ENCODE results near the gene MUC6. TPM values are rescaled to one million over a fixed set of nuclear protein-coding genes. Genes with fewer than 3 reads are reported as not detected.

The MUC6 gene
- polyA plus RNA-seq, 1 of the 3 experiments (the other 2 are of a cell fraction) = not detected

- no peaks in the 10 kb centered on the region; the same call in 1 of the 2 replicates for H3K27me3 ChIP-seq (ENCODE audit: insufficient read depth)
- no peaks in the 10 kb centered on the region for H3F3A ChIP-seq (replicated peaks; ENCODE audit: insufficient read depth)
- WGBS (ENCODE audit: low lambda C conversion rate) = 56% methylated on average over 19 of the region's 22 CpGs
- DNase-seq = no peak
- H3K4me2 ChIP-seq = no peak overlapping the region
- H3K4me3 ChIP-seq (ENCODE audit: low read depth in 2 of 2, low read length in 1 of 2) = no peak overlapping the region
- H3K27ac ChIP-seq (ENCODE audit: low read depth in 2 of 2, low read length in 1 of 2) = no peak overlapping the region
- no peak overlapping the region for H3K9ac ChIP-seq
- no peaks in the 10 kb centered on the region for H3K9me3 ChIP-seq
- H2AFZ ChIP-seq (ENCODE audit: low read depth) = no peak overlapping the region
- CTCF ChIA-PET = interaction anchor here (1.4 to 1.7 kb wide), 2 partner anchors 123 to 197 kb away, joined by 3 to 5 read pairs; no protein-coding TSS in a partner anchor
- no peaks in the 10 kb centered on the region for H3K36me3 ChIP-seq (replicated peaks in 1 of 2; ENCODE audit: control insufficient read depth in 1 of 2, insufficient read depth in 2 of 2, low read length in 1 of 2)
- POLR2A ChIA-PET = no interaction called here
- H4K20me1 ChIP-seq (ENCODE audit: insufficient read depth) = no peaks in the 10 kb centered on the region
- no peaks in the 10 kb centered on the region for H3K9me2 ChIP-seq
- TF ChIP-seq, protein P1, sequence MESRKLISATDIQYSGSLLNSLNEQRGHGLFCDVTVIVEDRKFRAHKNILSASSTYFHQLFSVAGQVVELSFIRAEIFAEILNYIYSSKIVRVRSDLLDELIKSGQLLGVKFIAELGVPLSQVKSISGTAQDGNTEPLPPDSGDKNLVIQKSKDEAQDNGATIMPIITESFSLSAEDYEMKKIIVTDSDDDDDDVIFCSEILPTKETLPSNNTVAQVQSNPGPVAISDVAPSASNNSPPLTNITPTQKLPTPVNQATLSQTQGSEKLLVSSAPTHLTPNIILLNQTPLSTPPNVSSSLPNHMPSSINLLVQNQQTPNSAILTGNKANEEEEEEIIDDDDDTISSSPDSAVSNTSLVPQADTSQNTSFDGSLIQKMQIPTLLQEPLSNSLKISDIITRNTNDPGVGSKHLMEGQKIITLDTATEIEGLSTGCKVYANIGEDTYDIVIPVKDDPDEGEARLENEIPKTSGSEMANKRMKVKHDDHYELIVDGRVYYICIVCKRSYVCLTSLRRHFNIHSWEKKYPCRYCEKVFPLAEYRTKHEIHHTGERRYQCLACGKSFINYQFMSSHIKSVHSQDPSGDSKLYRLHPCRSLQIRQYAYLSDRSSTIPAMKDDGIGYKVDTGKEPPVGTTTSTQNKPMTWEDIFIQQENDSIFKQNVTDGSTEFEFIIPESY (IDR thresholded peaks at IDR 0.05; ENCODE audit: borderline replicate concordance, low read depth) = no peak
- TF ChIP-seq NRF1 (IDR thresholded peaks at IDR 0.05; ENCODE audit: low read depth, low read length) (no peak), SMC3 (IDR thresholded peaks at IDR 0.05; ENCODE audit: low read depth, low read length) (no peak), MXI1 (IDR thresholded peaks at IDR 0.05; ENCODE audit: low read depth, low read length) (no peak), GABPA (IDR thresholded peaks at IDR 0.05; ENCODE audit: low read depth) (no peak), SIN3A (IDR thresholded peaks at IDR 0.05; ENCODE audit: borderline replicate concordance, low read depth, low read length) (no peak), PBX3 (IDR thresholded peaks at IDR 0.05) (no peak), YY1 (IDR thresholded peaks at IDR 0.05; ENCODE audit: low read depth) (no peak), EZH2phosphoT487 (IDR thresholded peaks at IDR 0.05; ENCODE audit: borderline replicate concordance, low read depth) (no peak), IRF3 (IDR thresholded peaks at IDR 0.05; ENCODE audit: low read depth, low read length) (no peak), ELF1 (IDR thresholded peaks at IDR 0.05) (no peak), TAF1 (IDR thresholded peaks at IDR 0.05; ENCODE audit: borderline replicate concordance, low read depth, low read length) (no peak), GATA2 (CRISPR knock-in tag; IDR thresholded peaks at IDR 0.05) (no peak)
- peaks cover 0 to 3% of the 10 kb centered on the region in 2 experiments; a peak in 1 of 4 replicates for H3K4me1 ChIP-seq (ENCODE audit: control insufficient read depth in 1 of 2, insufficient read depth in 2 of 2, low read depth in 1 of 2, low read length in 1 of 2)
- H3K79me2 ChIP-seq (ENCODE audit: insufficient read depth) = no peaks in the 10 kb centered on the region
Measured at GRCh38 chr11:1047595-1048156, 11.2 kb upstream of the MUC6 start.

GRCh38 chr11:1044160-1044559 lies 7.6 kb upstream of the MUC6 start:
- H4K20me1 ChIP-seq (ENCODE audit: insufficient read depth) = no peaks in the 10 kb centered on the region
- ChIA-PET CTCF (interaction anchor here (1.5 kb wide), 1 partner anchor 119 kb away, joined by 4 read pairs; the partner anchor contains the start of gene AP2A2), POLR2A (no interaction called here)
- no peak overlapping the region for H3K4me3 ChIP-seq (ENCODE audit: low read depth in 2 of 2, low read length in 1 of 2)
- H3K9me3 ChIP-seq = no peaks in the 10 kb centered on the region
- no peaks in the 10 kb centered on the region; the same call in 1 of the 2 replicates for H3K27me3 ChIP-seq (ENCODE audit: insufficient read depth)
- no peaks in the 10 kb centered on the region for H3K9me2 ChIP-seq
- no peak overlapping the region for H3K9ac ChIP-seq
- DNase-seq = no peak
- H2AFZ ChIP-seq (ENCODE audit: low read depth) = no peak overlapping the region
- 47% methylated on average over 6 of the region's 6 CpGs for WGBS (ENCODE audit: low lambda C conversion rate)
- no peak overlapping the region for H3K4me2 ChIP-seq
- no peaks in the 10 kb centered on the region for H3K79me2 ChIP-seq (ENCODE audit: insufficient read depth)
- peaks cover 0 to 7% of the 10 kb centered on the region in 2 experiments; a peak in 1 of 4 replicates for H3K4me1 ChIP-seq (ENCODE audit: control insufficient read depth in 1 of 2, insufficient read depth in 2 of 2, low read depth in 1 of 2, low read length in 1 of 2)
- H3K36me3 ChIP-seq (replicated peaks in 1 of 2; ENCODE audit: control insufficient read depth in 1 of 2, insufficient read depth in 2 of 2, low read length in 1 of 2) = no peaks in the 10 kb centered on the region
- no peaks in the 10 kb centered on the region for H3F3A ChIP-seq (replicated peaks; ENCODE audit: insufficient read depth)
- no peak overlapping the region for H3K27ac ChIP-seq (ENCODE audit: low read depth in 2 of 2, low read length in 1 of 2)
- TF ChIP-seq MAX (IDR thresholded peaks at IDR 0.05; ENCODE audit: low read depth) (no peak), FOSL2 (IDR thresholded peaks at IDR 0.05; ENCODE audit: borderline replicate concordance, low read depth) (no peak), RCOR1 (IDR thresholded peaks at IDR 0.05; ENCODE audit: low read length) (no peak), IRF3 (IDR thresholded peaks at IDR 0.05; ENCODE audit: low read depth, low read length) (no peak), TAF1 (IDR thresholded peaks at IDR 0.05; ENCODE audit: borderline replicate concordance, low read depth, low read length) (no peak), FOXJ3 (CRISPR knock-in tag; IDR thresholded peaks at IDR 0.05) (no peak), POLR2AphosphoS5 (IDR thresholded peaks at IDR 0.05; ENCODE audit: low read depth, low read length) (no peak), USF2 (IDR thresholded peaks at IDR 0.05; ENCODE audit: borderline replicate concordance, low read depth, low read length) (no peak), RFX5 (IDR thresholded peaks at IDR 0.05; ENCODE audit: low read length) (no peak), GATA2 (CRISPR knock-in tag; IDR thresholded peaks at IDR 0.05) (no peak)

Data from SK-N-SH (cell line).